ENCODE data around the gene ATG3.

- TF ChIP-seq CTCF (IDR thresholded peaks at IDR 0.05 in 4 of 5, conservative IDR thresholded peaks at IDR 0.05 in 1 of 5) (no peak), POLR2A (IDR thresholded peaks at IDR 0.05) (no peak)
Observed at GRCh38 chr3:112560721-112561483, 860 bp downstream of the ATG3 start.

Data from gastrocnemius medialis (tissue), 4 donors.